NB4 (cell line): ENCODE data around the gene PRKRA.

ENCODE experiments used
- CTCF ChIP-seq: IDR thresholded peaks from one replicate; pipeline ENCODE4 v1.5.1; 2012; ENCODE audit warnings: low read depth, low read length
- POLR2A ChIP-seq: IDR thresholded peaks from 2 replicates; pipeline ENCODE4 v1.6.1; 2011; ENCODE audit warnings: mild to moderate bottlenecking; ENCODE audit not compliant: insufficient read length; ENCODE audit errors: extremely low read depth

- TF ChIP-seq CTCF (no peak), POLR2A (no peak)
These were observed 63.9 kb downstream of the PRKRA start for GRCh38 chr2:178386986-178387597.
